ENCODE measurements around the gene PPP1R26.
A peak's percentile ranks its signal among the peaks of the same experiment; 100 is the strongest.

Gene PPP1R26

GRCh38 chr9:135480071-135480939, 723 bp downstream of the PPP1R26 start:
- TF ChIP-seq CTCF (IDR thresholded peaks at IDR 0.05; ENCODE audit: extremely low read depth, insufficient read depth, missing control alignments) = no peak
- DNase-seq (ENCODE audit: low spot score) = peak; percentile 48
- in situ Hi-C loops (cut with MboI; ENCODE audit: low pct_unique_long_range_greater_than_20kb, low sequenced_read_pairs, unreplicated experiment) = no loop called here

GRCh38 chr9:135480940-135481310, 1.3 kb downstream of the PPP1R26 start:
- in situ Hi-C loops (cut with MboI; ENCODE audit: low pct_unique_long_range_greater_than_20kb, low sequenced_read_pairs, unreplicated experiment) = no loop called here
- TF ChIP-seq CTCF (IDR thresholded peaks at IDR 0.05; ENCODE audit: extremely low read depth, insufficient read depth, missing control alignments) = no peak
- no peak for DNase-seq (ENCODE audit: low spot score)

- DNase-seq (ENCODE audit: low spot score) = peak; percentile 52
- no peak for TF ChIP-seq CTCF (IDR thresholded peaks at IDR 0.05; ENCODE audit: extremely low read depth, insufficient read depth, missing control alignments)
- in situ Hi-C loops (cut with MboI; ENCODE audit: low pct_unique_long_range_greater_than_20kb, low sequenced_read_pairs, unreplicated experiment) = no loop called here
Measured at GRCh38 chr9:135482015-135482754, 2.6 kb downstream of the PPP1R26 start.

- no peak for DNase-seq (ENCODE audit: low spot score)
- in situ Hi-C loops (cut with MboI; ENCODE audit: low pct_unique_long_range_greater_than_20kb, low sequenced_read_pairs, unreplicated experiment) = no loop called here
- TF ChIP-seq CTCF (IDR thresholded peaks at IDR 0.05; ENCODE audit: extremely low read depth, insufficient read depth, missing control alignments) = no peak
Measured at GRCh38 chr9:135484460-135485277, 5.1 kb downstream of the PPP1R26 start.

GRCh38 chr9:135485385-135485784, 5.8 kb downstream of the PPP1R26 start:
- DNase-seq (ENCODE audit: low spot score) = no peak
- no peak for TF ChIP-seq CTCF (IDR thresholded peaks at IDR 0.05; ENCODE audit: extremely low read depth, insufficient read depth, missing control alignments)
- in situ Hi-C loops (cut with MboI; ENCODE audit: low pct_unique_long_range_greater_than_20kb, low sequenced_read_pairs, unreplicated experiment) = no loop called here

- no peak for TF ChIP-seq CTCF (IDR thresholded peaks at IDR 0.05; ENCODE audit: extremely low read depth, insufficient read depth, missing control alignments)
- in situ Hi-C loops (cut with MboI; ENCODE audit: low pct_unique_long_range_greater_than_20kb, low sequenced_read_pairs, unreplicated experiment) = no loop called here
- DNase-seq (ENCODE audit: low spot score) = no peak
Measured at GRCh38 chr9:135485832-135486231, 6.2 kb downstream of the PPP1R26 start.

All from GM13977 (cell line).